Measurements from ENCODE around the gene EEPD1.

EEPD1 gene

GRCh38 chr7:36151921-36152755, 916 bp upstream of the EEPD1 start:
- peaks cover 9% of the 10 kb centered on the region; the same call in 1 of the 2 replicates for H3K9me3 ChIP-seq (ENCODE audit: insufficient read depth, low read length)
- H3K4me3 ChIP-seq (ENCODE audit: insufficient read length, low read depth), result peak overlapping the region; percentile 13
- peaks cover 36% of the 10 kb centered on the region for H3K27me3 ChIP-seq (ENCODE audit: insufficient read depth, insufficient read length)
- DNase-seq (ENCODE audit: low read depth, low spot score), result no peak
- TF ChIP-seq ZNF274 (IDR thresholded peaks at IDR 0.05; ENCODE audit: low read depth, low read length), result no peak
- no peak for TF ChIP-seq SUZ12 (IDR thresholded peaks at IDR 0.05; ENCODE audit: extremely low read depth, insufficient read depth, insufficient read length)
- no peak for TF ChIP-seq YY1 (IDR thresholded peaks at IDR 0.05; ENCODE audit: insufficient read depth, insufficient read length)
- H3K9ac ChIP-seq (ENCODE audit: insufficient read length, low read depth), result peak overlapping the region; percentile 46
- peaks cover 12% of the 10 kb centered on the region for H3K4me1 ChIP-seq (ENCODE audit: insufficient read depth, insufficient read length)
- peaks cover 13% of the 10 kb centered on the region for H3K36me3 ChIP-seq (ENCODE audit: insufficient read depth, insufficient read length, low read length)

GRCh38 chr7:36153571-36154097, 580 bp downstream of the EEPD1 start:
- Histone ChIP-seq H3K9me3 (ENCODE audit: insufficient read depth, low read length) (peaks cover 3% of the 10 kb centered on the region; the same call in 1 of the 2 replicates), H3K27me3 (ENCODE audit: insufficient read depth, insufficient read length) (peaks cover 40% of the 10 kb centered on the region), H3K4me3 (ENCODE audit: insufficient read length, low read depth) (peak overlapping the region; percentile 65), H3K9ac (ENCODE audit: insufficient read length, low read depth) (peak overlapping the region; percentile 82), H3K36me3 (ENCODE audit: insufficient read depth, insufficient read length, low read length) (peaks cover 13% of the 10 kb centered on the region), H3K4me1 (ENCODE audit: insufficient read depth, insufficient read length) (peaks cover 12% of the 10 kb centered on the region)
- TF ChIP-seq YY1 (IDR thresholded peaks at IDR 0.05; ENCODE audit: insufficient read depth, insufficient read length), result no peak
- TF ChIP-seq SUZ12 (IDR thresholded peaks at IDR 0.05; ENCODE audit: extremely low read depth, insufficient read depth, insufficient read length), result no peak
- no peak for TF ChIP-seq ZNF274 (IDR thresholded peaks at IDR 0.05; ENCODE audit: low read depth, low read length)
- DNase-seq (ENCODE audit: low read depth, low spot score), result no peak

GRCh38 chr7:36154255-36155212, 1.5 kb downstream of the EEPD1 start:
- peak overlapping the region; percentile 65 for H3K4me3 ChIP-seq (ENCODE audit: insufficient read length, low read depth)
- H3K36me3 ChIP-seq (ENCODE audit: insufficient read depth, insufficient read length, low read length), result peaks cover 13% of the 10 kb centered on the region
- H3K9ac ChIP-seq (ENCODE audit: insufficient read length, low read depth), result peak overlapping the region; percentile 82
- TF ChIP-seq SUZ12 (IDR thresholded peaks at IDR 0.05; ENCODE audit: extremely low read depth, insufficient read depth, insufficient read length) (no peak), YY1 (IDR thresholded peaks at IDR 0.05; ENCODE audit: insufficient read depth, insufficient read length) (no peak), ZNF274 (IDR thresholded peaks at IDR 0.05; ENCODE audit: low read depth, low read length) (no peak)
- peaks cover 46% of the 10 kb centered on the region for H3K27me3 ChIP-seq (ENCODE audit: insufficient read depth, insufficient read length)
- no peak for DNase-seq (ENCODE audit: low read depth, low spot score)
- H3K4me1 ChIP-seq (ENCODE audit: insufficient read depth, insufficient read length), result peaks cover 12% of the 10 kb centered on the region
- no peaks in the 10 kb centered on the region for H3K9me3 ChIP-seq (ENCODE audit: insufficient read depth, low read length)

- Histone ChIP-seq H3K4me3 (ENCODE audit: insufficient read length, low read depth) (no peak overlapping the region), H3K4me1 (ENCODE audit: insufficient read depth, insufficient read length) (peaks cover 12% of the 10 kb centered on the region), H3K36me3 (ENCODE audit: insufficient read depth, insufficient read length, low read length) (peaks cover 13% of the 10 kb centered on the region), H3K9me3 (ENCODE audit: insufficient read depth, low read length) (no peaks in the 10 kb centered on the region), H3K27me3 (ENCODE audit: insufficient read depth, insufficient read length) (peaks cover 55% of the 10 kb centered on the region), H3K9ac (ENCODE audit: insufficient read length, low read depth) (no peak overlapping the region)
- DNase-seq (ENCODE audit: low read depth, low spot score), result no peak
- TF ChIP-seq SUZ12 (IDR thresholded peaks at IDR 0.05; ENCODE audit: extremely low read depth, insufficient read depth, insufficient read length), result no peak
- TF ChIP-seq YY1 (IDR thresholded peaks at IDR 0.05; ENCODE audit: insufficient read depth, insufficient read length), result no peak
- no peak for TF ChIP-seq ZNF274 (IDR thresholded peaks at IDR 0.05; ENCODE audit: low read depth, low read length)
These were observed 2.8 kb downstream of the EEPD1 start for GRCh38 chr7:36155811-36156361.

GRCh38 chr7:36157527-36158320, 4.7 kb downstream of the EEPD1 start:
- Histone ChIP-seq H3K27me3 (ENCODE audit: insufficient read depth, insufficient read length) (peaks cover 55% of the 10 kb centered on the region), H3K4me1 (ENCODE audit: insufficient read depth, insufficient read length) (peaks cover 12% of the 10 kb centered on the region), H3K9ac (ENCODE audit: insufficient read length, low read depth) (no peak overlapping the region), H3K4me3 (ENCODE audit: insufficient read length, low read depth) (no peak overlapping the region), H3K36me3 (ENCODE audit: insufficient read depth, insufficient read length, low read length) (peaks cover 13% of the 10 kb centered on the region), H3K9me3 (ENCODE audit: insufficient read depth, low read length) (no peaks in the 10 kb centered on the region)
- TF ChIP-seq SUZ12 (IDR thresholded peaks at IDR 0.05; ENCODE audit: extremely low read depth, insufficient read depth, insufficient read length), result no peak
- TF ChIP-seq YY1 (IDR thresholded peaks at IDR 0.05; ENCODE audit: insufficient read depth, insufficient read length), result no peak
- no peak for TF ChIP-seq ZNF274 (IDR thresholded peaks at IDR 0.05; ENCODE audit: low read depth, low read length)
- no peak for DNase-seq (ENCODE audit: low read depth, low spot score)

- H3K4me1 ChIP-seq (ENCODE audit: insufficient read depth, insufficient read length), result peaks cover 12% of the 10 kb centered on the region
- TF ChIP-seq YY1 (IDR thresholded peaks at IDR 0.05; ENCODE audit: insufficient read depth, insufficient read length) (no peak), ZNF274 (IDR thresholded peaks at IDR 0.05; ENCODE audit: low read depth, low read length) (no peak), SUZ12 (IDR thresholded peaks at IDR 0.05; ENCODE audit: extremely low read depth, insufficient read depth, insufficient read length) (no peak)
- no peak overlapping the region for H3K9ac ChIP-seq (ENCODE audit: insufficient read length, low read depth)
- H3K36me3 ChIP-seq (ENCODE audit: insufficient read depth, insufficient read length, low read length), result peaks cover 13% of the 10 kb centered on the region
- no peak for DNase-seq (ENCODE audit: low read depth, low spot score)
- peaks cover 55% of the 10 kb centered on the region for H3K27me3 ChIP-seq (ENCODE audit: insufficient read depth, insufficient read length)
- H3K4me3 ChIP-seq (ENCODE audit: insufficient read length, low read depth), result no peak overlapping the region
- no peaks in the 10 kb centered on the region for H3K9me3 ChIP-seq (ENCODE audit: insufficient read depth, low read length)
These were observed 5.2 kb downstream of the EEPD1 start for GRCh38 chr7:36158321-36158605.
